HepG2 (cell line): ENCODE results near the gene DCTN4. TPM values are rescaled to one million over a fixed set of nuclear protein-coding genes. Genes with fewer than 3 reads are reported as not detected.
A peak's percentile ranks its signal among the peaks of the same experiment; 100 is the strongest.

Source experiments
- ATAC-seq: fragments of 200-7000 bp; cut with Tn5 transposase; 3 replicates; pipeline ENCODE4 v1.9.1; 2020; ENCODE audit warnings: mild to moderate bottlenecking, moderate library complexity
- BruUV-seq: library from RNA; stranded (reverse); fragments of 400-500 nt; replicated peaks from 2 replicates; lab custom pipeline; 2021; lab: Mats Ljungman, UMichigan
- CTCF ChIA-PET: fragments of 300-600 bp; formaldehyde crosslinking; extraction: SDS; loops from one replicate; lab custom pipeline; 2021; ENCODE audit warnings: low total read pairs, inconsistent platforms, low intra/inter-chr PET ratio; lab: Yijun Ruan, JAX
- POLR2A ChIA-PET: fragments of 350-600 bp; sonication (Branson Sonifier 250); formaldehyde crosslinking; loops from one replicate; lab custom pipeline; 2020; ENCODE audit warnings: antibody characterized with exemption, inconsistent platforms; lab: Yijun Ruan, JAX
- DNase-seq: peaks from one replicate; pipeline ENCODE4 v3.0.0-alpha.2; 2015; ENCODE audit warnings: low spot score
- FAIRE-seq: peaks from 3 replicates; lab custom pipeline; 2011; peaks lifted over from hg19 to GRCh38; lab: Jason Lieb, UNC
- H2AFZ ChIP-seq: one replicate; pipeline ENCODE4 v1.6.1; 2011; ENCODE audit warnings: low read length, inconsistent platforms
- H3K27ac ChIP-seq: fragments of 300-600 bp; 3 replicates; pipeline ENCODE4 v1.8.0; 2011; ENCODE audit warnings: mixed run types, mild to moderate bottlenecking, mixed read lengths, low read length, inconsistent platforms; ENCODE audit not compliant: insufficient read depth; ENCODE audit errors: extremely low read length
- H3K27me3 ChIP-seq, 2 experiments: fragments of 200-600 bp in 1 of 2; 2 replicates in 1 of 2; 3 replicates in 1 of 2; pipeline versions ENCODE4 v1.6.0 to v1.8.0; 2011; ENCODE audit warnings: low read length in 2 of 2, mild to moderate bottlenecking in 2 of 2, moderate library complexity in 2 of 2, inconsistent platforms in 1 of 2; ENCODE audit not compliant: insufficient read depth in 2 of 2, control insufficient read depth in 1 of 2
- H3K36me3 ChIP-seq, 2 experiments: fragments of 200-600 bp in 1 of 2; replicated peaks in 1 of 2; 2 replicates in 1 of 2; 3 replicates in 1 of 2; pipeline versions ENCODE4 v1.5.1 to v1.8.0; 2011; ENCODE audit warnings: low read length in 2 of 2, inconsistent platforms in 1 of 2; ENCODE audit not compliant: insufficient read depth in 2 of 2, control insufficient read depth in 1 of 2
- H3K4me1 ChIP-seq: 2 replicates; pipeline ENCODE4 v1.5.1; 2012; ENCODE audit warnings: low read length, inconsistent platforms; ENCODE audit not compliant: insufficient read depth
- H3K4me2 ChIP-seq: 2 replicates; pipeline ENCODE4 v1.6.0; 2011; ENCODE audit warnings: low read depth, low read length, inconsistent platforms
- H3K4me3 ChIP-seq, 3 experiments: fragments of 200-600 bp in 1 of 3; sonication (generic), shearing (Covaris generic) in 1 of 3; replicated peaks in 1 of 3; 2 replicates each; pipeline ENCODE4 v1.5.1; 2011 to 2016; ENCODE audit warnings: low read length in 3 of 3, inconsistent platforms in 2 of 3, low read depth in 2 of 3, mild to moderate bottlenecking in 2 of 3, control low read depth in 1 of 3, mixed read lengths in 1 of 3; ENCODE audit not compliant: insufficient read depth in 1 of 3
- H3K79me2 ChIP-seq: one replicate; pipeline ENCODE4 v1.6.1; 2011; ENCODE audit warnings: low read length, inconsistent platforms; ENCODE audit not compliant: insufficient read depth
- H3K9ac ChIP-seq: 2 replicates; pipeline ENCODE4 v1.6.0; 2011; ENCODE audit warnings: mild to moderate bottlenecking, low read depth, low read length, inconsistent platforms; ENCODE audit not compliant: insufficient read depth
- H3K9me3 ChIP-seq: 2 replicates; pipeline ENCODE4 v1.5.1; 2012; ENCODE audit warnings: mild to moderate bottlenecking, low read length
- H4K20me1 ChIP-seq: 2 replicates; pipeline ENCODE4 v1.6.0; 2011; ENCODE audit warnings: inconsistent platforms, mild to moderate bottlenecking, low read length, moderate library complexity; ENCODE audit not compliant: insufficient read depth
- CCDC6 ChIP-seq: sonication (generic); formaldehyde crosslinking; IDR thresholded peaks from 2 replicates; pipeline ENCODE4 v1.8.1; 2022; ENCODE audit warnings: mild to moderate bottlenecking, missing genetic modification reagents, moderate library complexity
- DPF2 ChIP-seq: sonication (generic); formaldehyde crosslinking; IDR thresholded peaks from 2 replicates; pipeline ENCODE4 v1.4.0; 2020; ENCODE audit warnings: mild to moderate bottlenecking, low read depth, missing genetic modification reagents, borderline replicate concordance
- MED13 ChIP-seq: sonication (generic); formaldehyde crosslinking; IDR thresholded peaks from 2 replicates; pipeline ENCODE4 v1.5.0; 2020; ENCODE audit warnings: missing genetic modification reagents
- MLXIP ChIP-seq: sonication (generic); formaldehyde crosslinking; IDR thresholded peaks from 2 replicates; pipeline ENCODE4 v1.9.0; 2021; ENCODE audit warnings: missing genetic modification reagents, borderline replicate concordance
- PRPF4 ChIP-seq: fragments of 200-400 bp; formaldehyde crosslinking; IDR thresholded peaks from 2 replicates; pipeline ENCODE4 v1.6.1; 2016; ENCODE audit warnings: low read length, low read depth; ENCODE audit not compliant: poor library complexity, severe bottlenecking
- RBM39 ChIP-seq: fragments of 200-400 bp; formaldehyde crosslinking; IDR thresholded peaks from one replicate; pipeline ENCODE4 v1.6.1; 2018; ENCODE audit warnings: antibody characterized with exemption, mild to moderate bottlenecking, low read depth, low read length; ENCODE audit not compliant: poor library complexity, severe bottlenecking
- SIX1 ChIP-seq: sonication (generic); formaldehyde crosslinking; IDR thresholded peaks from 2 replicates; pipeline ENCODE4 v1.4.0; 2020; ENCODE audit warnings: missing genetic modification reagents, borderline replicate concordance
- SKIL ChIP-seq: sonication (generic); formaldehyde crosslinking; IDR thresholded peaks from 2 replicates; pipeline ENCODE4 v1.8.0; 2022; ENCODE audit warnings: missing genetic modification reagents, mild to moderate bottlenecking, moderate library complexity, borderline replicate concordance
- SNAI1 ChIP-seq: sonication (generic); formaldehyde crosslinking; IDR thresholded peaks from 2 replicates; pipeline ENCODE4 v1.5.0; 2020; ENCODE audit warnings: mild to moderate bottlenecking, missing genetic modification reagents, borderline replicate concordance
- TBX3 ChIP-seq: fragments of 450-650 bp; IDR thresholded peaks from 2 replicates; pipeline ENCODE4 v1.6.1; 2017; ENCODE audit warnings: antibody characterized with exemption, mild to moderate bottlenecking, inconsistent platforms, borderline replicate concordance
- ZNF136 ChIP-seq: sonication (generic); formaldehyde crosslinking; IDR thresholded peaks from 2 replicates; pipeline ENCODE4 v1.8.1; 2022; ENCODE audit warnings: low read depth, mild to moderate bottlenecking, moderate library complexity, missing genetic modification reagents
- ZNF629 ChIP-seq: sonication (generic); formaldehyde crosslinking; conservative IDR thresholded peaks from 2 replicates; pipeline ENCODE4 v1.5.0; 2020; ENCODE audit warnings: missing genetic modification reagents
- ZSCAN12 ChIP-seq: sonication (generic); formaldehyde crosslinking; IDR thresholded peaks from 2 replicates; pipeline ENCODE4 v1.9.0; 2021; ENCODE audit warnings: mild to moderate bottlenecking, missing genetic modification reagents
- WGBS: methylation state at CpG from one replicate; pipeline ENCODE4 v1.1.6; 2017; ENCODE audit warnings: low lambda C conversion rate; 5-methylcytosine and 5-hydroxymethylcytosine counted together
- in situ Hi-C: cut with HindIII; loops from 2 replicates; pipeline ENCODE4 v1.10.0; 2017; ENCODE audit warnings: low pct_unique_long_range_greater_than_20kb; ENCODE audit not compliant: extremely low pct_ligation_motif_present
- intact Hi-C: fragments of 100-400 bp; cut with micrococcal nuclease; formaldehyde crosslinking; loops from one replicate; pipeline ENCODE4 v1.10.0; 2022; ENCODE audit not compliant: unreplicated experiment
- polyA plus RNA-seq, 8 experiments: library from polyadenylated mRNA; depleted of rRNA in 3 of 8; stranded (reverse) in 7 of 8; unstranded in 1 of 8; fragments of >200 nt; fragmentation: Illumina TruSeq in 4 of 8; extraction: Trizol in 4 of 8; gene quantifications; 2 replicates each; pipeline versions ENCODE4 v1.2.1 to v1.2.3, GENCODE V29; 2011 to 2016; ENCODE audit warnings: low read depth in 4 of 8, missing spikeins in 1 of 8, mixed read lengths in 1 of 8; ENCODE audit not compliant: insufficient read depth in 1 of 8
- total RNA-seq, 5 experiments: library from RNA; depleted of rRNA; stranded (reverse); fragments of >200 nt; fragmentation: Illumina TruSeq; extraction: Trizol; gene quantifications; 2 replicates each; pipeline ENCODE4 v1.2.3, GENCODE V29; 2016; ENCODE audit warnings: low read depth in 1 of 5

The DCTN4 gene
- total and polyA plus RNA-seq, 2 of the 13 experiments (the other 11 are each of a cell fraction or from before 2014, with no cell fraction given) = 24.1 to 26.9 TPM

- ChIA-PET CTCF (no interaction called here), POLR2A (no interaction called here)
- ATAC-seq (no peak), FAIRE-seq (no peak), DNase-seq (no peak)
- no peak overlapping the region for H2AFZ ChIP-seq
- peaks cover 58% of the 10 kb centered on the region for H3K4me1 ChIP-seq
- H3K9ac ChIP-seq = no peak overlapping the region
- peaks cover 73% of the 10 kb centered on the region for H3K79me2 ChIP-seq
- peaks cover 13% of the 10 kb centered on the region for H4K20me1 ChIP-seq
- in situ Hi-C loops (no loop called here), intact Hi-C loops (no loop called here)
- H3K9me3 ChIP-seq = no peaks in the 10 kb centered on the region
- no peak overlapping the region for H3K4me2 ChIP-seq
- WGBS = 94% methylated on average over 7 of the region's 7 CpGs
- no peak overlapping the region for H3K4me3 ChIP-seq
- H3K27me3 ChIP-seq = no peaks in the 10 kb centered on the region
- peaks cover 4 to 14% of the 10 kb centered on the region in 2 experiments; a peak in 4 of 5 replicates for H3K36me3 ChIP-seq
- no TSS peak for BruUV-seq
- TF ChIP-seq SKIL (CRISPR knock-in tag) (no peak), ZNF629 (CRISPR knock-in tag) (peak; percentile 82)
- H3K27ac ChIP-seq = no peak overlapping the region
Measured at GRCh38 chr5:150789943-150790611, 31.3 kb upstream of the DCTN4 start.

GRCh38 chr5:150789450-150789849 lies 30.6 kb upstream of the DCTN4 start:
- ChIA-PET CTCF (no interaction called here), POLR2A (no interaction called here)
- H3K27ac ChIP-seq = no peak overlapping the region
- intact Hi-C loops = no loop called here
- H3K4me1 ChIP-seq = peaks cover 58% of the 10 kb centered on the region
- ATAC-seq = no peak
- FAIRE-seq = no peak
- in situ Hi-C loops = no loop called here
- no peak overlapping the region for H2AFZ ChIP-seq
- H3K79me2 ChIP-seq = peaks cover 78% of the 10 kb centered on the region
- peaks cover 13% of the 10 kb centered on the region for H4K20me1 ChIP-seq
- H3K9me3 ChIP-seq = no peaks in the 10 kb centered on the region
- 87% methylated on average over 6 of the region's 6 CpGs for WGBS
- DNase-seq = no peak
- H3K9ac ChIP-seq = no peak overlapping the region
- BruUV-seq = no TSS peak
- H3K27me3 ChIP-seq = no peaks in the 10 kb centered on the region
- no peak overlapping the region for H3K4me3 ChIP-seq
- no peak overlapping the region for H3K4me2 ChIP-seq
- H3K36me3 ChIP-seq = peaks cover 4 to 10% of the 10 kb centered on the region in 2 experiments; a peak in 4 of 5 replicates
- TF ChIP-seq MLXIP (CRISPR knock-in tag) = no peak
- no peak for TF ChIP-seq RBM39
- no peak for TF ChIP-seq DPF2 (CRISPR knock-in tag)
- no peak for TF ChIP-seq SNAI1 (CRISPR knock-in tag)
- no peak for TF ChIP-seq CCDC6
- TF ChIP-seq PRPF4 = no peak
- TF ChIP-seq SIX1 (CRISPR knock-in tag) = no peak
- no peak for TF ChIP-seq TBX3
- no peak for TF ChIP-seq ZNF136 (CRISPR knock-in tag)
- no peak for TF ChIP-seq MED13 (CRISPR knock-in tag)
- no peak for TF ChIP-seq ZSCAN12
